AG08396 (cell line): ENCODE data around the gene IPO8.

Source experiments
- DNase-seq: peaks from one replicate; pipeline ENCODE4 v3.0.0; 2012; ENCODE audit warnings: low spot score, mixed read lengths

Gene IPO8

DNA sequence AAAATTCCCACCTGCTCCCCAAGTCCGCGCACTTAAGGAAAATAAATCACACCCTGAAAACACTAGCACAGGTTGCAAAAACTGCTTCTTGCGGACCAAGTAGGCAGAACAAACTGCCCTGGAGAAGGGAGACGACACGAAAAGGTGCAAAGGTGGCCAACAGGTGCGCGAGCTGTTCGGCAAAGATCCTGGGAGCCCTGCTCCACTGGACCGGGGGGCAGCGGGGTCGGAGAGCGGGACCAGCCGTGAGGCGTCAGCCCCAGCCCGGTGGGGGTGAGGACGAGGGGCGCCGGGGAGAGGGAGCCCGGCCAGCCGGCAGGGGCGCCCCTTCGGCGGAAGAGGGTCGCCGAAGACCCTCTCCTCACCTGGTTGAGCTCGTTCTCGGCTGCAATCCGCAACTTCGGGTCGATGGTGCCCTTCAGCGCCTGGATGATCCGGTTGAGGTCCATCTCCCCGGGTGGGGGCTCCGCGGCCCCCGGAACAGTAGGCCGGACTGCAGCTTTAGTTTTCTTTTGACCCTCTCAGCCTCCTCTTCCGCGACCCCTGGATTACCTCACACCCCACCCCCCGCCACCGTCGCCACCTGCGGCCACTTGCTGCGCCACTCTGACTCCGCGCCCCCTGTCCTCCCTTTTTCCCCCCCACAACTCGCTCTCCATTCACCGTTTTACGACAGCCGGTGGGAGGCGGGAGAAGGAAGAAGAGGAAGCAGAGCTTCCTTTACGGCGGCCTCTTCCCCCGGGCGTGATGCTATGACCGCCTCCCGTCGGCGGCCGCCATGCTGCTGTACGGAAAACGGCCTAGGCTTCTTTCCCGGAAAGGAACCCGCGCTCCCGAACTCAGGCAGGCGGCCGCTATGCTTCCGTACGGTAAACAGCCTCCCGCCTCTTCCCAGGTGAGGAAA is at the start of gene IPO8:
TSS of gene IPO8 (minus strand) at position 671 of the 904 bp plus-strand sequence. CDS start at position 449, 222 bp downstream.
- peak; percentile 93 for DNase-seq

DNA sequence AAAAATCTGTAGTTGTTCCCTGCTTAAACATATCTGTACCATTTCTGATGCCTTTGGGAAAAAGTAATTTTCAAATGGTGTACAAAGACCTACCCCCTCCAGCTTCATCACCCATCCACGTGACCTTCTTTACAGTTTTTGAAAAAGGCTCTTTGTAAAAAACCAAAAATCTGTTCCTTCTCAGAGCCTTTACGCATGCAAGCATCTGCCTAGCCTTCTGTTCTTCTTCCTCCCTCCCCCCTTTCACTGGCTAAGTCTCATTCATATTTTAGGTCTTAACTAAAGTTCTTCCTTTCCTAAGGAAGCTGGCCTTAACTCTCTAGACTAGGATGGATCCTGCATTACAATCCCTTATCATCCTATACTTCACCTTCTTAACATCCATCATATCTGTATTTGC is 48.7 kb upstream of the IPO8 start:
- DNase-seq: no peak

DNA sequence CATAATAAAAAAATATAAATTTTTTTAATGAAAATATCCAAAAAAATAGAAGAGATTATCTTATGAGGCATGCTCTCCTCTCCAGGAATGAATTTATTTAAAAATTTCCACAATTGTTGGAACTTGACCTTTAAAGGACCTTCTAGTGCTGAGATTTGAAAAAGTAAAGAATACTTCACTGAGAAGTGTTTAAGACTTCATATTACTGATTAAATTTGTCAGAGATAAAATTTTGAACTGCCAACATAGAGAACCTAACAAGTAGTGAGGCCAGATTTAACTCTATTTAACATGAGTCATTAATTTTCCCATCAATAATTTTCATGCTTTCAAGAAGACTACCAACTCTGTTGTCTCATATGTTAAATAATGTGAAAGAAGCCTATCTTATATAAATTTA is 44.6 kb upstream of the IPO8 start:
- no peak for DNase-seq

DNA sequence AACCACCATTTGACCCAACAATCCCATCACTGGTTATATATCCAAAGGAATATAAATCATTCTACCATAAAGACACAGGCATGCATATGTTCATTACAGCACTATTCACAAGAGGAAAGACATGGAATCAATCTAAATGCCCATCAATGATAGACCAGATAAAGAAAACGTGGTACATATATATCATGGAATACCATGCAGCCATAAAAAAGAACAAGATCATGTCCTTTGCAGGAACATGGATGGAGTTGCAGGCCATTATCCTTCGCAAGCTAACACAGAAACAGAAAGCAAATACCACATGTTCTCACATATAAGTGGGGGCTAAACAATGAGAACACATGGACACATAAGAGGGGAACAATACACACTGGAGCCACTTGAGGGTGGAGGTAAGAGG is 43.4 kb upstream of the IPO8 start:
- DNase-seq: no peak

DNA sequence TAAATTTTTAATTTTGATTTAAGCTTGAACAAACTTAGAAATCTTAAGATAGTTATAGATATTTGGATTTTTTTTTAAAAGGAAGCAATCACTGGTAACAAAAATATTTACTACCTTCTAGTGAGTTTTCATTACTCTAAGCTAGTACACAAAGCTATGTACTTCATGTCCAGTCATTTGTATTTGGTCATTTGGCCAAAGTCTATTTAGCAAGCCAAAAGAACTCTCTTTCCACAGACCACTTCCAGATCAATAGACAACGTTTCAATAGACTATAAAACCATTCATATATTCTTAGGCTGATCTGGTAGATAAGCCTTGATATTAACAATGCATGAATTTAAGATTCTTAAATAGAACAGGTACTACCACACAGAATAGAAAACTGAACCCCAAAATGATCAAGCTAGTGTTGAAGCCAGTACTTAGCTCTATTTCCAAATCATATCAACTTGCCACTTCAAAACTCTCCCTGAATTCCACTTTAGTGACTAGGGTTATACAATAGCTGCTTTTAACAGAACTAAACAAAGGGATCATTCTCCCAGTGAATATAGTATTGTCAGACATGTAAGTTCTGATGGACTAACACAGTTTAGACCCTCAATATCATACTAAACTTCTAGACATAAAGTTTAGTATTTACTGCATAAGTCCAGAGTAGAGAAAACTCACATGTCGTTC is 37.4 kb upstream of the IPO8 start:
- DNase-seq: no peak

DNA sequence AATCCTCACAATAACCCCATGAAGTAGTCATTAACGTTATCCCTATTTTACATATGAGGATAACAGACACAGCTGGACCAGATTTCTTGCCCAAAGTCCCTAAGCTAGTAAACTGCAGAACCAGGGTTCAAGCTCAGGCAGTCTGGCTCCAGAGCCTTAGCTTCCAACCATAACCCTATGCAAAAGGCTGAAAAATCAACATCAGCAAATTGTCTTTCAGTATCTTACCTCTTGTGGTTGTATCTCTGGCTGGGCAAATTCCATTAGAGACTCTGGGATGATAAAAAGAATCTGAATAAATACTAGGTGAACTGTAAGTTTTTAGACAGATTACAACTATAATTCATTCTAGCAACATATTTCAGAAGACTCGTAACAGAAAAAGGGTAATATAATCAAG is 34.3 kb upstream of the IPO8 start:
- no peak for DNase-seq

DNA sequence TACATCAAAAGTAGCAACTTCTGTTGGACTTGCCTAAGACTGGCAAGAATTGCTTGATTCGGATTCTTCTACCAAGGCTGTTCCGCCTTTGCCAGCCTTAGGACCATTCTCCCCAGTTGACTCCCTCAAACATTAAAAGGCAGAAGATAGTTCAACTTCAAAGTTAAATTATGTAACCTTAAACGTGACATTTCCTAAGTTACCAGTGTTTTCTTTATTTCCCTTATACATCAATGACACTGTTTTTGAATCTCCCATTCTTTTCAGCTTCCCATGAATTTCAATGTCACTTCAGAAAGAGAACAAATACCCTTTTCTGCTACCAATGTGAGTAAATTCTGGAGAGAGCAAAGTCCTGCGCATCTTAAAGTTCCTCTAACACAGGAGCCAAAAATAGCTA is 33.9 kb upstream of the IPO8 start:
- no peak for DNase-seq

DNA sequence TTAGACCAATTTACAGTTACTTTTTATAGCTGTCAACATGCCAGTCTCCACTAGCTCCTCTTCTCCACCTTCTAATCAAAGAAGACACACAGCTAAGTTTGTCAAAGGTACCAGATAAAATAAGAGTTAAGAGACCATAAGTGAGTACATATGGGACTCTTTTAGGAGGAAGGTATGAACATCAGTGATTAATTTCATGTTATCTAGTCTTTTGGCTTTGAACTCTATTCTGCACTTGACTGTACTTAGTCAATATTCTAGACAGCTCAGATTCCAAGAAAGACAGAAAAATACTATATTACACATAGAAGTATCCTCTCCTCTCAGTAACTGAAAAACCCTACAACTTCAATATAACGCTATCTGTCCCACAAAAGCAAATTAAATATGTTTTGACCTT is 31.0 kb upstream of the IPO8 start:
- no peak for DNase-seq

DNA sequence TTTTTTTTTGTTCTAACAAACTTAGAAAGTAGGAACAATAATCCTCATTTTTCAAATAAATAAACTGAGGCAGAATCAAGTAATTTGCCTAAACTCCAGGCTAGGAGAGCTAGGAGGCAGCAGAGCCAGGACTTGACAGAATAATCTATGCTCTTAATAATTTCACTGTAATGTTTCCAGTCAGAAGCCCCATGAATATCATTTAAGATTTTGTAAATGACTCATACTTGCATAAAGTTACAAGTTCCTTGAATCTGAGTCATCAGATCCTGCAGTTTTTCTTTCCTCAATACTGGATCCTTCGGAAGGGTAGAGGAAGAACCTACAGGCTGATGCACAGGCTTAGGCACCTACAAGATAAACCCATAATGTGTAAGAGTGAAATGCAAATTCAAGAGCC is 30.1 kb upstream of the IPO8 start:
- peak; percentile 49 for DNase-seq

DNA sequence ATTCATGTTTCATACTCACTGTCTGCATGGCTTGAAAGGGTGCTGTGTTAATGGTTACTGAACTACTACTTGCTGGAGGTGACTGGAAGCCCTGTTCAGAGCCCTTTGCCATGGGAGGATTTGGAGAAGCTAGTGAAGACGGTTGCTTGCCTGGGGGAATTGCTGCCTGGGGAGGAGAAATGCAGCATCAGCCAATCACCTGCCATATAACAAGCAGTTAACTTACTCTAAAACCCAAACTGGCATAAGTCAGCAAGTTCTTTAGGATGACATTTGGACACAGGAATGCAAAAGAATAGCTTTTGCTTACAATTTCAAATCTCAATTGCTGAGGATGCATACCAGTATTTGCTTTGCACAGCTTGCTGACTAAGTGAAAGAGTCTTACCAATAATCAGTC is 23.4 kb upstream of the IPO8 start:
- DNase-seq: peak; percentile 65

DNA sequence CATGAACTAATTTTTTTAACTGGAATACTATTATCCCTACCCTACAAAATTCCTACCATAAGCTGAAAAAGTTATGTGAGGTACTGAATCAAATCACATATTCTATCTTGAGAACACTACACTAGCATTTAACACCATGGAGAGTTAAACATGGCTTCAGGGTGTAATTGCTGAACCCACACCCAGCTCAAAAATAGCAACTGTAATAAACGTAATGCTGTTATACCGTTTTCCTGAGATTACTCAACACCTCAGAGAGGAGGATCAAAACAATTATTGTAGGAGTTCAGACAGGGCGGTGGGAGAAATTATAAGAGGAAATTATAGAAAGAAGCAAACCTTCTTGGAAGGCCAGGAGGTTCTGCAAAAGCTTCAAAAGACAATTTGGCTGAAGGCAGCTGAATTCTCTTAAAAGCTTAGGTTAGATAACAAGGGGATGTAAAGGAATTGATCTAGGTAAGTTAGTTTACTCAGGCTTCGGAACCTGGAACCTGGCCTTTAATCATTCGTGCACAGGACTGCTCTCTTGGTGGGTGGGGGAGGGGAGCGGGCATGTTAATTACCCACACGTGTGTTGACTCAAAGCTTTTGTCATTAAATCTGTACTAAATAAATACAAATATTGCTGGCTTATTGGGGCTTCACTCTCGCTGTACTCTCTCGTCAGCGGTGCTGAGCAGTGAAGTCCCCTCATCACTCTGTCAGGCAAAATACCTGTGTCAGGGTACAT is 12.1 kb upstream of the IPO8 start:
- DNase-seq: no peak

DNA sequence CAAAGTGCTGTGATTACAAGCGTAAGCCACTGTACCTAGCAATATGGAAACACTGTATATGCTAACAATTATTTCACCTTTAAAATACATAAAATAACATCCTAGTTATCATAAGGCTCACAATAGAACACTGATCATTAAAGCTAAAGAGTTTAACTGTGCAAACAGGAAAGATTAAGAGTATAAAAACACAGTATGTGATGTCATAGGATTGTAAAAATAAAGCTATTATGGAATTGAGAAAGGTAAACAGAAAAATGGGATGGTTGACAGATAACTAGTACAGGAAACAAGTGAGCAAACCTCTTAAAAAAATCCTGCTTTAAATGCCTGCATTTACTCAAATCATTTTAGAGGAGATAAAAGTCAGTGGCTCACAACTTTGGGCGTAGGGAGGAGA is 10.8 kb upstream of the IPO8 start:
- no peak for DNase-seq

DNA sequence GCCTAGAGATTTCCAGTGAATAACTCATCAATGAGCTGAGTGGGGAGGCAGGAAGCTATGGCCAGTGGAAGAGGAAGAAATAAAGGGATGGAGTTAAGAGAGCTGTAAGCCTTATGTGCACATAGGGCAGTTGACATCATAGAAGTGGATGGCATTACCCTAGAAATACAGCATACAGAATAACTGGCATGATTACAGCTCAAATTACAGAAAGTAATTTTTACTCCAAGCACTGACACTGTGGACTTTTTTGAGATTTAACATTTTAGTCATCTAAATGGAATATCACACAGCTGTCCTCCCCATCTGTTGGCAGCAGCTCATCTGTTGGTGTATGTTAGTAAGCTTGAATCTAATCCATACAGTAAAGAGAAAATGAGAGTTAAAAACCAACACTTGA is 5.4 kb upstream of the IPO8 start:
- no peak for DNase-seq

DNA sequence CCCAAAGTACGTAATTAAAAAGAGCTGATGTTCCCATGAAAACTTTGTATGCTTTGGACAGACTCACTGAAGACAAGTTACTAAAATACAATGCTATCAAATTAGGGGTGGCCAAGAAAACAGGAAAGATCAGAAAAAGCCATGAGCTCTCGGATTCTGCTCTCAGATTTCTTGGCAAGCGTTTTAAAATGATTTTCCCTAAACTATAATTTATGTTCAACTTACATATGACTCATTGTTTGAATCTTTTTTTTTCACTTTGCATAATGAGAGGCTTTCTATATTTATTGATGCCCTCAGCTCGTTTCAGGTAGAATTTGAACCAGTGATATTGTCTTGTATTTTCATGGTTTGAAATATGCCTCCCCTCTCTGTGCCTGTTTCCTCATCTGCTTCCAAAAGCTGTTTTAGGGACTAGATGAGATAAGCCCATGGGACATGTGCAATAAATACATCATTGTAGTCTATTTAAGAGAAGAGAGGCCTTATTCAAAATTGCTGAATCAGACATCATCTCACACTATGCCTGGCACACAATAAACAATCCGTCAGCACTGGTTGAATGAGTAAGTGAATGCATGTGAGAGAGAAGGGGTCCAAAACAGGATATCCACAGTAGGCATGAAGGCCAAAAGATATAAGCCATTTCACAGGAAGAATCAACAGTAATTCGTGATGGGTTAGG is 4.7 kb upstream of the IPO8 start:
- DNase-seq: no peak

DNA sequence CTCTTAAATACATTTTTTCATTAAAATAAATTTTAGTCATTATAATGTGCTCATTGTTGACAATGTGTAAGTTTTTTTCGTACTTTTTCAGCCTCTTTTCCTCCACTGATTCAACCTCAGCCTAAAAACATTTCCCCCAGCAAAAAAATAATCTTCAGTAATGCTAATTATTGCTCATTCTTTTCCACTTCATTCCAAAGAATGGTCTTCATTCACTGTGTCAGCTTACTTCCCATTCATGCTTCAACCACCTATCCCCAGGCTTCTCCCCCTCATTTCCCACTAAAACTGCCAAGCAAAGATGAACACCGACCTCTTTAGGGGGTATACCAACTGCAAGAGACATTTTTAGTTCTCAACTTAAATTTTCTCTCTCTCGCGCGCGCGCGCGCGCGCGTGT is 2.7 kb upstream of the IPO8 start:
- no peak for DNase-seq

DNA sequence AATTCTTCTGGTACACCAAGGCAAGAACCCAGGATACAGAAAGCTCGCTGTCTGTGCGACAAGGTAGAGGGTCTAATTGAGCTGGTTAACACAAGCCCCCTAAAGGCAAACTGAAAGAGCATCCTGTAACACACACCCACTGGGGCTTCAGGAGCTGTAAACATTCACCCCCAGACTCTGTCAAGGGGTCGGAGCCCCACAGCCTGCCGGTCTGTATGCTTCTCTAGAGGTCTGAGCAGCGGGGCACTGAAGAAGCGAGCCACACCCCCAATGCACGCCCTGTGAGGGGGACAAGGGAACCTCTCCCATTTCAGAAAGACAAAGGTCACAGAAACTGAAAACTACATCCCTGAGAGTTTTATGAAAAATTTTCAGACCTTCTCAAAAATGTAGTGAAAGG is 1.3 kb upstream of the IPO8 start:
- no peak for DNase-seq

DNA sequence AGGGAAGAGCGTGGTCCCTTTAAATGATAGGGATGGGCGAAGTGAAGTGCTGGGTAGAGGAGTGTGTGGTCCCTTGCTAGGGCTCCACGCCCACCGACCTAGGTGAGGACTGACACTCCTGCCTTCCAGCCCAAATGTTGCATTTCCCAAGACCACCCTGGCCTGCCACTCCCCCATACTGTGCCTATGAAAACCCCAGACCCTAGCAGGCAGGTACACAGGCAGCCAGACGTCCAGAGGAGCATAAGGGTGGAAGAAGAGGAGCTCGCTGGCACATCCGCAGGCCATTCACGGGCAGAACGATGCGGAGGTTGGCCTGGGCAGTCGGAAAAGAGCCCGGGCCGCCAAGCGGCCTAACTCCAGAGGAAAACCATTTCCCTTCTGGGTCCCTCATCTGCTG is 817 bp upstream of the IPO8 start:
- no peak for DNase-seq

DNA sequence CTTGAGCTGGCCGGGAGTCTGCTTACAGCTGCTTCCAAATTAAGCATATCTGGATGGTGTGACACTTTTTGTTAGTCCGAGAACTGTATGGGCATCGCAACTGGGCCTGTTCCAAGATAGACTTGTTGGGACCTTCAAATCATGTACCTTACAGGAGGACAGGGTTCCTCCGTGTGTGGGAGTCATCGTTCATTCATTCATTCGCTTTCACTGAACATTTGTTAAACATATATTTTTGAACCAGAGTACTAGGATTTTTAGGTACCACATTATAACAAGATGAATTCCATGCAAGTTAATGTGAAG is 387 bp upstream of the IPO8 start:
- DNase-seq: no peak

DNA sequence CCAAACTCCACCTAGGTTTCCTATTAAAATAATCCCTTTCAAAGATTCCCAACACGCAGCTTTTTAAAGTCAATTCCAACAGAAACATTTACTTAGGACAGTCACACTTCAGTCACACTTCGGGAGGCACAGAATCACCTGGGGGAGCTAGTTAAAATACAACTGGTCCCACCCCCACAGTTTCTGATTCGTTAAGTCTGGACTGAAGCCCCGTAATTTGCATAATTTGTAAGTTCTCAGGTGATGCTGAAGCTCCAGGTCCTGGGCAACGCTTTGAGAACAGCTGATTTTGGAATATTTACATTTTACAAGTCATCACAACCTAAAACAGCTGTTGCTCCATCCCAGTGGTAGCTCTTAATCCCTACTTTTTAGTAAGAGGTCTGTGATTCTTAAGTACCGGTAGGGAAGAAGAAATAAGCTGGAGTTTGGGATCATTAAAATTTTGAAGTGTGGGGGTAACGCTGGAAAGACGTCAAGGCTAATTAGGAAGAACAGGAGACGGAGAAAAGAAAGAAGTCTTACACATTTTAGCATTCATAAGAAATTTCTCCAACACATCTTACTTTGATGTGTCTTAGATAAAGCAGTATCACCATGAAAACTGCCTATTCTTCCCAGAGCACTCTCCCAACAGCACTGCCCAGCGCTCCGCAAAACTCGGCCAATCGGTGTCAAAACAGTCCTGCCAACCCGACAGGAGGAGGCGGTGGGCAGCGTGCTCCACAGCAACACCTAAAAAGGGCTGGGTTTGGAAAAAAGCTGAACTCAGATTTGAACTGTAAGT is 1.1 kb downstream of the IPO8 start:
- peak; percentile 54 for DNase-seq

DNA sequence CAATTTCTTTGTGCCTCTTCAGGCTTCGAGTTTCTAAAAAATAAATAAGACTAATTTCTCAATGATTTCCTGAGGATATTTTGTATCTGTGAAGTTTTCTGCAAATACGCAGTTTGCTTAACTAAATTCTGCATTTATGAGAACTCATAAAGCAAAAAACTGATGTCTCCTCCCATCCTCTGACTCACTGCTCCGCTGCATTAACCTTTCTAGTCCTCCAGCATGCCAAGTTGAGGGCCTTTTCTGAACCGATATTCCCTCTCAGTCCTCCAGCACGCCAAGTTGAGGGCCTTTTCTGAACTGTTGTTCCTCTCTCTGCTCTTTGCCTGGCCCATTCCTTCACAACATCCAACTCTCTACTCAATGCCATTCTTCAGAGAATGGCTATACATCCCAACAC is 3.2 kb downstream of the IPO8 start:
- peak; percentile 6 for DNase-seq

DNA sequence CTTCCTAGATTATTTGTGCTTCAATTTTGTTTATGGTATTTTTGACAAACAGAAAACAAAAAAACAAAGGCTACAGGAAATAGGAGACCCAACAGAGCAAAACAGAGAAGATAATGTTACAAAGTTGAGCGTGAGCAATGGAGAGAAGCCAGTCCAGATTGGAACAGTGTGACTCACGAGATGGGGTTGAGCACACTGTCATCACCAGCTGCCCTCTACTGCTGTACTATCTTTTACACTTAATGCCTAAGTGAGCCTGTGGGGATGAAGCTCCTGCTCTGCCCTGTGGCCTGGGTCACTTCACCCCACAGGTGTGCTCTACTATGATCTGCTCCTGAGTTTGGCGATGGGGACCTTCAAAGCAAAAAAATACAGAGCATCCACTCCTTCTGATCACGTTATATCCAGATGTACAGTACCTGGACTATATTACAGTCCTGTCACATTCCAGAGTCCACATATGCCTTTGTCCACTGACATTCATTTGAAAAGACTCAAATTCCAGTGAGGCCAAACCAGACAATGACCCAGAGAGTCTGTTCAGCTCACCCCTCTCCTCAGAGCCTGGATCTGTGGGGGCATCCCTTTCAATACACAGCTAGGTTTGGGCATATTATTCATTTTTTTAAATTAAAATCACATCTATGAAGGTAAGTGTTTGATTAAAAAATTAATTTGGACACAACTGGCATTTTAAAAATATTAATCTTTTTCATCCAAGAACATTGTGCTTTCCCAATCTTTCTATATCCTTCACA is 4.4 kb downstream of the IPO8 start:
- peak; percentile 80 for DNase-seq
